Amniotic epithelial cell (primary cell): Measurements from ENCODE around the gene ZNF775.

Experiments
- DNase-seq: peaks from one replicate; pipeline ENCODE4 v3.0.0-alpha.2; 2010; ENCODE audit warnings: low read depth

The ZNF775 gene

GRCh38 chr7:150368884-150369747 is 10.0 kb upstream of the ZNF775 start:
- peak; percentile 68 for DNase-seq

GRCh38 chr7:150369748-150370501 is 9.2 kb upstream of the ZNF775 start:
- DNase-seq: no peak

GRCh38 chr7:150370612-150371071 is 8.5 kb upstream of the ZNF775 start:
- peak; percentile 90 for DNase-seq

GRCh38 chr7:150371131-150371995 is 7.8 kb upstream of the ZNF775 start:
- no peak for DNase-seq

GRCh38 chr7:150371996-150372270 is 7.2 kb upstream of the ZNF775 start:
- no peak for DNase-seq

GRCh38 chr7:150372271-150373048 is 6.7 kb upstream of the ZNF775 start:
- no peak for DNase-seq

- DNase-seq: no peak
These were observed 5.9 kb upstream of the ZNF775 start for GRCh38 chr7:150373049-150373801.

GRCh38 chr7:150374026-150374425 is 5.1 kb upstream of the ZNF775 start:
- no peak for DNase-seq

- DNase-seq: no peak
These were observed 4.7 kb upstream of the ZNF775 start for GRCh38 chr7:150374472-150374871.

GRCh38 chr7:150375662-150376521 is 3.2 kb upstream of the ZNF775 start:
- no peak for DNase-seq

- DNase-seq: no peak
These were observed 2.6 kb upstream of the ZNF775 start for GRCh38 chr7:150376560-150376959.

- no peak for DNase-seq
These were observed 1.9 kb upstream of the ZNF775 start for GRCh38 chr7:150377196-150377595.

- DNase-seq: no peak
These were observed 1.5 kb upstream of the ZNF775 start for GRCh38 chr7:150377635-150378034.

GRCh38 chr7:150378115-150378852 is 846 bp upstream of the ZNF775 start:
- peak; percentile 76 for DNase-seq

- DNase-seq: no peak
These were observed 580 bp downstream of the ZNF775 start for GRCh38 chr7:150379441-150380379.

GRCh38 chr7:150380463-150380862 is 1.3 kb downstream of the ZNF775 start:
- DNase-seq: no peak

- DNase-seq: no peak
These were observed 2.0 kb downstream of the ZNF775 start for GRCh38 chr7:150381096-150381495.

GRCh38 chr7:150381785-150382122 is 2.6 kb downstream of the ZNF775 start:
- no peak for DNase-seq
